Sigmoid colon (tissue), 7 donors: ENCODE data around the gene REN. TPM values are rescaled to one million over a fixed set of nuclear protein-coding genes. Genes with fewer than 3 reads are reported as not detected.

Experiments
- DNase-seq: peaks from one replicate; pipeline ENCODE4 v3.0.0-alpha.2; 2019
- H3K27ac ChIP-seq, 4 donors: fragments of 200-600 bp; sonication (generic); one replicate each; pipeline ENCODE4 v1.5.1; 2016 to 2019; ENCODE audit warnings: mild to moderate bottlenecking in 1 of 4
- H3K27me3 ChIP-seq, 3 donors: fragments of 200-600 bp; sonication (generic); one replicate each; pipeline ENCODE4 v1.5.1; 2019; ENCODE audit warnings: mild to moderate bottlenecking in 1 of 3
- H3K36me3 ChIP-seq, 4 donors: fragments of 200-600 bp; sonication (generic); one replicate each; pipeline ENCODE4 v1.5.1; 2016 to 2019
- H3K4me1 ChIP-seq, 4 donors: fragments of 200-600 bp; sonication (generic); one replicate each; pipeline ENCODE4 v1.5.1; 2017 to 2019
- H3K4me3 ChIP-seq, 4 donors: fragments of 200-600 bp; sonication (generic); one replicate each; pipeline ENCODE4 v1.5.1; 2017 to 2019; ENCODE audit warnings: mild to moderate bottlenecking in 2 of 4, moderate library complexity in 1 of 4
- H3K9me3 ChIP-seq, 4 donors: fragments of 200-600 bp in 3 of 4; sonication (generic) in 3 of 4; one replicate each; pipeline versions ENCODE4 v1.5.1 to v1.6.1; 2013 to 2019
- EP300 ChIP-seq, 4 donors: sonication (generic); formaldehyde crosslinking; IDR thresholded peaks; one replicate each; pipeline ENCODE4 v1.6.1; 2017; ENCODE audit warnings: antibody characterized with exemption in 4 of 4
- POLR2A ChIP-seq, 2 donors: fragments of 450-650 bp; IDR thresholded peaks; one replicate each; pipeline ENCODE4 v1.6.1; 2016; ENCODE audit warnings: antibody characterized with exemption in 2 of 2, mild to moderate bottlenecking in 2 of 2, moderate library complexity in 2 of 2
- POLR2AphosphoS5 ChIP-seq, 4 donors: sonication (generic); formaldehyde crosslinking; IDR thresholded peaks; one replicate each; pipeline ENCODE4 v1.6.1; 2017; ENCODE audit warnings: antibody characterized with exemption in 4 of 4
- WGBS, 2 donors: extraction: QIAGEN DNeasy Blood & Tissue Kit; methylation state at CpG; one replicate each; pipeline ENCODE4 v1.1.7; 2013; 5-methylcytosine and 5-hydroxymethylcytosine counted together
- intact Hi-C: fragments of 100-400 bp; cut with DNase I; formaldehyde crosslinking; loops from one replicate; pipeline ENCODE4 v1.15.1; 2023
- polyA plus RNA-seq, 3 donors: library from polyadenylated mRNA; stranded (reverse); fragments of 200-250 nt; gene quantifications; one replicate each; pipeline ENCODE4 v1.2.3, GENCODE V29; 2013
- total RNA-seq, 4 donors: library from RNA; depleted of rRNA; stranded (reverse); fragments of >200 nt; gene quantifications; one replicate each; pipeline ENCODE4 v1.1.0, GENCODE V29; 2016
- TF ChIP-seq, protein P1 (sequence below), 4 experiments: fragments of 450-650 bp in 3 of 4; fragments of 200-600 bp in 1 of 4; IDR thresholded peaks; one replicate each; pipeline ENCODE4 v1.5.1; 2016 to 2019; ENCODE audit warnings: antibody characterized with exemption in 4 of 4, mild to moderate bottlenecking in 3 of 4, moderate library complexity in 2 of 4
- donor health status: healthy with polysubstance abuse.
- donor health status: Bipolar disorder and iron deficiency.
- donor health status: healthy.

Gene REN
- total and polyA plus RNA-seq, 7 donors, result 0.32 to 1.8 (median 0.92) TPM; not detected in 4

- H3K4me3 ChIP-seq, result no peak overlapping the region
These were observed 19.8 kb downstream of the REN start for GRCh38 chr1:204146309-204146708.

DNA sequence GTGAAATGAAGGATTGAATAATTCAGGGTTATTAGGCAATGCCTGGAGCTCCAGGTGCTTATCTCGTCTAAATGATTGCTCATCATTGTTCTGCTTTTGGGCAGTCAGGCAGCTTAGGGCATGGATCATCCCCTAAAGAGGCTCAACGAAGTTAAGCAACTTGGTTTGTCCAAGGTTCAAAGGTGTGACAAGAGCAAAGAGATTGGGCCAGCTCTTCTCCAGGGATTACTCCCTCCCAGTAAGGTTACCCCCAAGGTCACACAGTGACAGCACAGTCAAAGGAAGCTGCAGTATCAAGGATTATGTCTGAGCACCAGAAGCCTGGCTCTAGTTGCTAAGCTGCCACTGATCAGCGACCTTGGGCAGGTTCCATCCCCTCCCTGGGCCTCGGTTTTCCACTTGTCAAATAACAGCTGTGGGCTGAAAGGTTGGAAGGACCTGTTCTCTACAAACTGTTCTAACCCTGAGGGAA is 21.1 kb downstream of the REN start:
- Histone ChIP-seq H3K27ac (no peak overlapping the region), H3K4me3 (no peak overlapping the region), H3K9me3 (no peaks in the 10 kb centered on the region), H3K27me3 (no peaks in the 10 kb centered on the region), H3K36me3 (no peaks in the 10 kb centered on the region), H3K4me1 (no peaks in the 10 kb centered on the region)
- DNase-seq, result no peak
- 64 to 78% methylated on average over 4 of the region's 4 CpGs for WGBS, 2 donors
- intact Hi-C loops, result no loop called here
- TF ChIP-seq POLR2AphosphoS5 (IDR thresholded peaks at IDR 0.05) (no peak), EP300 (IDR thresholded peaks at IDR 0.05) (no peak), POLR2A (IDR thresholded peaks at IDR 0.05) (no peak)
- TF ChIP-seq, protein P1, sequence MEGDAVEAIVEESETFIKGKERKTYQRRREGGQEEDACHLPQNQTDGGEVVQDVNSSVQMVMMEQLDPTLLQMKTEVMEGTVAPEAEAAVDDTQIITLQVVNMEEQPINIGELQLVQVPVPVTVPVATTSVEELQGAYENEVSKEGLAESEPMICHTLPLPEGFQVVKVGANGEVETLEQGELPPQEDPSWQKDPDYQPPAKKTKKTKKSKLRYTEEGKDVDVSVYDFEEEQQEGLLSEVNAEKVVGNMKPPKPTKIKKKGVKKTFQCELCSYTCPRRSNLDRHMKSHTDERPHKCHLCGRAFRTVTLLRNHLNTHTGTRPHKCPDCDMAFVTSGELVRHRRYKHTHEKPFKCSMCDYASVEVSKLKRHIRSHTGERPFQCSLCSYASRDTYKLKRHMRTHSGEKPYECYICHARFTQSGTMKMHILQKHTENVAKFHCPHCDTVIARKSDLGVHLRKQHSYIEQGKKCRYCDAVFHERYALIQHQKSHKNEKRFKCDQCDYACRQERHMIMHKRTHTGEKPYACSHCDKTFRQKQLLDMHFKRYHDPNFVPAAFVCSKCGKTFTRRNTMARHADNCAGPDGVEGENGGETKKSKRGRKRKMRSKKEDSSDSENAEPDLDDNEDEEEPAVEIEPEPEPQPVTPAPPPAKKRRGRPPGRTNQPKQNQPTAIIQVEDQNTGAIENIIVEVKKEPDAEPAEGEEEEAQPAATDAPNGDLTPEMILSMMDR (IDR thresholded peaks at IDR 0.05), result no peak

More at GRCh38 chr1:204146309-204146708, 19.8 kb downstream of the REN start:
- Histone ChIP-seq H3K27ac (no peak overlapping the region), H3K4me1 (peaks cover 0 to 12% (median 9%) of the 10 kb centered on the region in 4 donors), H3K36me3 (no peaks in the 10 kb centered on the region), H3K9me3 (no peaks in the 10 kb centered on the region), H3K27me3 (no peaks in the 10 kb centered on the region)
- TF ChIP-seq, protein P1 (IDR thresholded peaks at IDR 0.05), result no peak
- TF ChIP-seq POLR2A (IDR thresholded peaks at IDR 0.05), result no peak
- TF ChIP-seq EP300 (IDR thresholded peaks at IDR 0.05), result no peak
- intact Hi-C loops, result no loop called here
- WGBS, 2 donors, result 90% methylated on average over 6 of the region's 6 CpGs
- no peak for DNase-seq

DNA sequence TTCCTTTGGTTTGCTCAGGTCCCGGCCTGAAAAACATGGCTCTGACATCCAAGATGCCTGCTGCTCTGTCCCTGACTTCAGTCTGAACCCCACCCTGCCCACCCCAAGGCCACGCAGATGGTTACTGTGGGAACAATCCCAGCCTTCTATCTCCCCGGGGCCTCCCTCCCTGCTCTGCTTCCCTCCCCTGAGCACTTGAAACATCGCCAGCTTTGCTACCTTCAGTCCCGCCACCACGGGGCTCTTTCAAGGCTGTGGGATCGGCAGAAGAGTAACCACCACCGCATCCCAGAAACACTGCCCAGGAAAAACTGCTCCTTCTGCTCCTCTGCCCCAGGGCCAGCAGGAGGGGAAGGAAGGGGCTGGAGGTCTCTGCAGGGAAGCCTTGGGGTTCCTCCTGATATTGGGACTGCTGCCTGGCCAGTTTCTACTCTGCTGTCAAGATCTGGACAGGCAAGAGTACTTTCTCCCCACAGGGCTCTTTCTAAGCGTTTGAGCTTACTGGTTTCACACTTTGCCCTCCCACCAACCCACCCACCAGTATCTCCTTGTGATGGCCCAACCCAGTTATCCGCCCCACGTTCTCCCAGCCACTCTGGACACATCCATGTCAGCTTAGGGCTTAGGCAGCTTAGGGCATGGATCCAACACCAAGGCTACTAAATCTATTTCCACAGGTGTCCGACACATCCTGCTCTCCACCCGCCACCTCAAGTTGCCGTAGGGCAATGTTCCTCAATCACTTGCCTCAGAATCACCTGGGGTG is 22.7 kb downstream of the REN start:
- no peak overlapping the region for H3K27ac ChIP-seq
- intact Hi-C loops, result no loop called here
- 76 to 84% methylated on average over 14 of the region's 14 CpGs for WGBS, 2 donors
- H3K9me3 ChIP-seq, result no peaks in the 10 kb centered on the region
- H3K36me3 ChIP-seq, result no peaks in the 10 kb centered on the region
- no peak overlapping the region for H3K4me3 ChIP-seq
- TF ChIP-seq POLR2AphosphoS5 (IDR thresholded peaks at IDR 0.05) (no peak), POLR2A (IDR thresholded peaks at IDR 0.05) (no peak), EP300 (IDR thresholded peaks at IDR 0.05) (no peak)
- TF ChIP-seq, protein P1 (IDR thresholded peaks at IDR 0.05), result no peak
- no peaks in the 10 kb centered on the region for H3K4me1 ChIP-seq
- no peaks in the 10 kb centered on the region for H3K27me3 ChIP-seq
- DNase-seq, result no peak

DNA sequence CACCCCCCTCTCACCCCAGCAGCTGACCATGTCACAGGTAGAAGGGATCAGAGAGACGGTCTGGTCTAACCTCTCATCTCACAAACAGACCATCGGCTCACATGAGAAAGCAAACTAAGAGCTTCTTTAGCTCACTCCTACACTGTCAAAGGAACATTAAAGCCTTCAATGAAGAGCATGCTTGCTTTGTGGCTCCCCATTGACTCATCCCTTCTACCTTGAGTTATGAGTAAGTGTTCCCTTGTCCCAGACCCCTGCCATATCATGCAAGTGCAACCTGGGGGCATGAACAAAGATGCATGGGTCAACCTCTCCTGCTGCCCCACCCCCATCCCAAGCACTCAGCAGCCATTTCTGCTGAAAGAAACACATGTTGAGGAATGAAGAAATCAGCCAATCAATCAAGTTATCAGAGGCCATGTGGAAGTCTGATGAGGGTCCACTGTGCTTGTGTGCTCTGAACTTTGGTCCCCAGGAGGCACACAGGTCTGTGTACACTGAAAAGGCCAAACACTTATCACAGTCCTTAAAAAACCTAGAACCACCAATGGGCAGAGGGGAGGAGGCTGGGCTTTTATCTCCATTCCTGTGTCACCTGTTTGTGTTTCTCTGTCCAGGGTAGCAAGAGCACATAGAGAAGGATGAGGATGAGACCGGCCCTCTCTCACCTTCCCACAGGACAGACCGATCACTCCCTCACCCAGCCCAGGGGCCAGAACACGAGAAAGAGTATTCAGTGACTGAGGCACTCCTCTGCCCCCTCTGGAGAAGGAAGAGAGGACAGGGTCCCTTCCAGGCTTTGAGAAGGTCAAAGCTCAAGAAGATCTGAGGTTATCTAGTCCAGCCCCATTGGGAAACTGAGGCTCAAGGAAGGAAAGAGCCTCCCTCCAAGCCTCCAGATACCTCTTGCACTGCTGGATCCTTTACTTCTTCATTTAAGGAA is 23.8 kb downstream of the REN start:
- WGBS, 2 donors, result 88 to 95% methylated on average over 5 of the region's 5 CpGs
- Histone ChIP-seq H3K4me1 (no peaks in the 10 kb centered on the region), H3K27me3 (no peaks in the 10 kb centered on the region), H3K9me3 (no peaks in the 10 kb centered on the region), H3K36me3 (no peaks in the 10 kb centered on the region), H3K27ac (no peak overlapping the region), H3K4me3 (no peak overlapping the region)
- intact Hi-C loops, result no loop called here
- no peak for DNase-seq
- no peak for TF ChIP-seq POLR2A (IDR thresholded peaks at IDR 0.05)
- TF ChIP-seq POLR2AphosphoS5 (IDR thresholded peaks at IDR 0.05), result no peak
- no peak for TF ChIP-seq EP300 (IDR thresholded peaks at IDR 0.05)
- TF ChIP-seq, protein P1 (IDR thresholded peaks at IDR 0.05), result no peak
